GM12878 (cell line): Measurements from ENCODE around the gene HSF4. TPM values are rescaled to one million over a fixed set of nuclear protein-coding genes. Genes with fewer than 3 reads are reported as not detected.

Experiments
- ATAC-seq: fragments of 200-7000 bp; cut with Tn5 transposase; 3 replicates; pipeline ENCODE4 v1.9.1; 2020; ENCODE audit warnings: mild to moderate bottlenecking, moderate library complexity
- Bru-seq: library from RNA; stranded (reverse); fragments of 400-500 nt; gene quantifications from one replicate; lab custom pipeline; 2021; lab: Mats Ljungman, UMichigan
- BruChase-seq, 2 experiments: library from RNA; stranded (reverse); fragments of 400-500 nt; gene quantifications; one replicate each; lab custom pipeline; 2021; lab: Mats Ljungman, UMichigan
- BruUV-seq: library from RNA; stranded (reverse); fragments of 400-500 nt; replicated peaks from 2 replicates; lab custom pipeline; 2021; lab: Mats Ljungman, UMichigan
- CTCF ChIA-PET: fragments of 300-600 bp; sonication (Branson Sonifier 250); formaldehyde crosslinking; extraction: SDS; loops from one replicate; lab custom pipeline; 2021; ENCODE audit warnings: inconsistent platforms; lab: Yijun Ruan, JAX
- POLR2A ChIA-PET: fragments of 350-600 bp; formaldehyde crosslinking; extraction: SDS; loops from one replicate; lab custom pipeline; 2021; ENCODE audit warnings: inconsistent platforms; lab: Charles Lee
- RAD21 ChIA-PET: fragments of 300-600 bp; sonication (Branson Sonifier 250); formaldehyde crosslinking; loops from one replicate; lab custom pipeline; 2023; ENCODE audit warnings: antibody characterized with exemption; ENCODE audit not compliant: unreplicated experiment; lab: Charles Lee
- SMC1A ChIA-PET: fragments of 300-600 bp; sonication (Branson Sonifier 250); formaldehyde crosslinking; loops from one replicate; lab custom pipeline; 2023; ENCODE audit not compliant: unreplicated experiment, uncharacterized antibody; lab: Charles Lee
- DNase-seq: peaks from one replicate; pipeline ENCODE4 v3.0.0-alpha.2; 2011; ENCODE audit warnings: low read depth, low spot score
- FAIRE-seq: peaks from 3 replicates; lab custom pipeline; 2011; peaks lifted over from hg19 to GRCh38; lab: Jason Lieb, UNC
- H2AFZ ChIP-seq: 2 replicates; pipeline ENCODE4 v1.6.0; 2011; ENCODE audit warnings: low read depth, low read length, control low read depth; ENCODE audit not compliant: control insufficient read depth
- H3K27ac ChIP-seq: 2 replicates; pipeline ENCODE4 v1.5.1; 2011; ENCODE audit warnings: control low read depth; ENCODE audit not compliant: control insufficient read depth, insufficient read depth
- H3K27me3 ChIP-seq, 2 experiments: replicated peaks in 1 of 2; 2 replicates each; pipeline versions ENCODE4 v1.6.0 to v1.6.1; 2011; ENCODE audit warnings: low read length in 1 of 2; ENCODE audit not compliant: control insufficient read depth in 2 of 2, insufficient read depth in 2 of 2
- H3K36me3 ChIP-seq, 2 experiments: 2 replicates each; pipeline ENCODE4 v1.5.1; 2011; ENCODE audit warnings: low read length in 1 of 2; ENCODE audit not compliant: control insufficient read depth in 2 of 2, insufficient read depth in 2 of 2
- H3K4me1 ChIP-seq: 2 replicates; pipeline ENCODE4 v1.6.1; 2011; ENCODE audit warnings: mild to moderate bottlenecking, low read length, moderate library complexity, mixed read lengths; ENCODE audit not compliant: control insufficient read depth, insufficient read depth
- H3K4me2 ChIP-seq: 2 replicates; pipeline ENCODE4 v1.6.0; 2011; ENCODE audit warnings: control low read depth; ENCODE audit not compliant: control insufficient read depth, insufficient read depth
- H3K4me3 ChIP-seq: fragments of 200-600 bp; sonication (generic); 2 replicates; pipeline ENCODE4 v1.5.1; 2016
- H3K79me2 ChIP-seq: 2 replicates; pipeline ENCODE4 v1.6.0; 2011; ENCODE audit warnings: low read length; ENCODE audit not compliant: control insufficient read depth, insufficient read depth
- H3K9ac ChIP-seq: 2 replicates; pipeline ENCODE4 v1.8.0; 2011; ENCODE audit warnings: low read length, control low read depth, mixed read lengths; ENCODE audit not compliant: control insufficient read depth, insufficient read depth
- H3K9me3 ChIP-seq: replicated peaks from 3 replicates; pipeline ENCODE4 v1.5.1; 2011; ENCODE audit warnings: mild to moderate bottlenecking, low read length; ENCODE audit not compliant: control insufficient read depth, insufficient read depth
- H4K20me1 ChIP-seq: 2 replicates; pipeline ENCODE4 v1.6.0; 2011; ENCODE audit not compliant: control insufficient read depth, insufficient read depth
- KLF5 ChIP-seq: fragments of 450-650 bp; IDR thresholded peaks from 2 replicates; pipeline ENCODE4 v1.6.1; 2014; ENCODE audit warnings: mild to moderate bottlenecking; ENCODE audit not compliant: partially characterized antibody
- LARP7 ChIP-seq: fragments of 450-650 bp; IDR thresholded peaks from 2 replicates; pipeline ENCODE4 v1.6.1; 2017; ENCODE audit warnings: mild to moderate bottlenecking
- MEF2A ChIP-seq: IDR thresholded peaks from 2 replicates; pipeline ENCODE4 v1.6.1; 2011; ENCODE audit warnings: low read depth, mild to moderate bottlenecking, low read length, moderate library complexity; ENCODE audit not compliant: insufficient read depth
- NR2F1 ChIP-seq: fragments of 450-650 bp; conservative IDR thresholded peaks from 2 replicates; pipeline ENCODE4 v1.6.1; 2017; ENCODE audit warnings: mild to moderate bottlenecking
- POLR2AphosphoS5 ChIP-seq: IDR thresholded peaks from 2 replicates; pipeline ENCODE4 v1.6.1; 2011; ENCODE audit warnings: mild to moderate bottlenecking, low read length, inconsistent platforms
- SMARCA5 ChIP-seq: fragments of 450-650 bp; IDR thresholded peaks from 2 replicates; pipeline ENCODE4 v1.6.1; 2017; ENCODE audit warnings: mild to moderate bottlenecking
- TAF1 ChIP-seq: IDR thresholded peaks from 2 replicates; pipeline ENCODE4 v1.6.1; 2011; ENCODE audit warnings: mild to moderate bottlenecking, low read depth, low read length, borderline replicate concordance
- ZBED1 ChIP-seq: IDR thresholded peaks from 2 replicates; pipeline ENCODE4 v1.6.1; 2016; ENCODE audit warnings: borderline replicate concordance
- ZNF24 ChIP-seq: fragments of 450-650 bp; IDR thresholded peaks from 2 replicates; pipeline ENCODE4 v1.6.1; 2017; ENCODE audit warnings: antibody characterized with exemption, mild to moderate bottlenecking
- WGBS: methylation state at CpG from one replicate; pipeline ENCODE4 v1.1.6; 2016; ENCODE audit warnings: low lambda C conversion rate; ENCODE audit not compliant: insufficient replicate concordance, insufficient coverage; ENCODE audit errors: missing lambda C conversion rate; 5-methylcytosine and 5-hydroxymethylcytosine counted together
- in situ Hi-C: fragments of 300-500 bp; cut with MboI; formaldehyde crosslinking; loops from 9 replicates; pipeline ENCODE4 v1.14.3; 2018; ENCODE audit warnings: mixed read lengths
- intact Hi-C: fragments of 100-400 bp; cut with micrococcal nuclease; formaldehyde crosslinking; loops from one replicate; pipeline ENCODE4 v1.14.2; 2022; ENCODE audit not compliant: unreplicated experiment
- long read RNA-seq, 2 experiments: library from polyadenylated mRNA; unstranded; transcript quantifications; one replicate each; pipeline ENCODE4 v2.0.0, GENCODE V29; 2019 to 2020
- polyA minus RNA-seq, 3 experiments: library from RNA; depleted of rRNA, polyadenylated mRNA; stranded (reverse); fragments of >200 nt; gene quantifications; 2 replicates each; pipeline ENCODE4 v1.2.3, GENCODE V29; 2011
- polyA plus RNA-seq, 11 experiments: library from polyadenylated mRNA; depleted of rRNA in 4 of 11; unstranded in 6 of 11; stranded (reverse) in 5 of 11; fragments of >200 nt; fragmentation: Nextera tagmentation in 4 of 11; fragmentation: Illumina TruSeq in 1 of 11; extraction: Ambion mirVana in 4 of 11; extraction: Trizol in 1 of 11; gene quantifications; 1 replicate in 1 of 11; 2 replicates in 10 of 11; pipeline versions ENCODE4 v1.2.1 to v1.2.3, GENCODE V29; 2011 to 2016; ENCODE audit warnings: inconsistent platforms in 2 of 11, missing spikeins in 2 of 11, low read depth in 1 of 11
- total RNA-seq, 4 experiments: library from RNA; depleted of rRNA in 3 of 4; stranded (reverse); fragments of >200 nt in 3 of 4; fragmentation: Illumina TruSeq in 1 of 4; extraction: Trizol in 1 of 4; gene quantifications; 2 replicates each; pipeline versions ENCODE4 v1.2.1 to v1.2.3, GENCODE V29; 2013 to 2021
- TF ChIP-seq, protein P1 (sequence below): fragments of 450-650 bp; formaldehyde crosslinking; IDR thresholded peaks from 2 replicates; pipeline ENCODE4 v1.4.0; 2022; ENCODE audit warnings: mild to moderate bottlenecking, moderate library complexity
- TF ChIP-seq, protein P2 (sequence below): fragments of 150-350 bp; IDR thresholded peaks from 2 replicates; pipeline ENCODE4 v1.6.1; 2016; ENCODE audit warnings: low read depth, low read length
- TF ChIP-seq, protein P3 (sequence below): IDR thresholded peaks from 2 replicates; pipeline ENCODE4 v1.6.1; 2012; ENCODE audit warnings: low read depth, low read length, improper control_type of control experiment

The HSF4 gene, protein sequence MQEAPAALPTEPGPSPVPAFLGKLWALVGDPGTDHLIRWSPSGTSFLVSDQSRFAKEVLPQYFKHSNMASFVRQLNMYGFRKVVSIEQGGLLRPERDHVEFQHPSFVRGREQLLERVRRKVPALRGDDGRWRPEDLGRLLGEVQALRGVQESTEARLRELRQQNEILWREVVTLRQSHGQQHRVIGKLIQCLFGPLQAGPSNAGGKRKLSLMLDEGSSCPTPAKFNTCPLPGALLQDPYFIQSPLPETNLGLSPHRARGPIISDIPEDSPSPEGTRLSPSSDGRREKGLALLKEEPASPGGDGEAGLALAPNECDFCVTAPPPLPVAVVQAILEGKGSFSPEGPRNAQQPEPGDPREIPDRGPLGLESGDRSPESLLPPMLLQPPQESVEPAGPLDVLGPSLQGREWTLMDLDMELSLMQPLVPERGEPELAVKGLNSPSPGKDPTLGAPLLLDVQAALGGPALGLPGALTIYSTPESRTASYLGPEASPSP
- total RNA-seq (2013; cell fraction: nucleolus; rRNA removed): 141 and 182 TPM in 2 replicates
- 2.6 and 2.9 TPM in 2 replicates for total RNA-seq (2014; rRNA removed)
- total RNA-seq (2014; rRNA removed; fragmentation: Illumina TruSeq; extraction: Trizol): 1.2 and 1.4 TPM in 2 replicates
- total RNA-seq (2021): 5.0 and 5.5 TPM in 2 replicates
- 33.8 TPM for polyA plus RNA-seq (2011; ENCODE audit: low read depth)
- polyA plus RNA-seq (2011; rRNA removed): 6.9 and 9.9 TPM in 2 replicates
- 10.1 and 12.3 TPM in 2 replicates for polyA plus RNA-seq (2011; cell fraction: cytosol; rRNA removed)
- 221 and 281 TPM in 2 replicates for polyA plus RNA-seq (2011; cell fraction: nucleus; rRNA removed)
- 26.3 and 26.8 TPM in 2 replicates for polyA plus RNA-seq (2012)
- polyA plus RNA-seq (2014; fragmentation: Illumina TruSeq; extraction: Trizol): 1.5 and 3.0 TPM in 2 replicates
- under 1 TPM in 1 of 2 experiments, not detected in 1; 0.31 TPM for polyA plus RNA-seq (2014; fragmentation: Nextera tagmentation; extraction: Ambion mirVana)
- polyA plus RNA-seq (2014; rRNA removed): 7.7 TPM in 2 replicates
- polyA plus RNA-seq (2016; fragmentation: Nextera tagmentation; extraction: Ambion mirVana): 1 to 10 TPM in 1 of 2 experiments, under 1 TPM in 1; 0.73 to 1.3 TPM
- 3.4 and 4.7 TPM in 2 replicates for polyA minus RNA-seq (2011; rRNA and poly(A)+ RNA removed)
- 2.2 TPM in 1 of 2 replicates, not detected in the other for polyA minus RNA-seq (2011; cell fraction: cytosol; rRNA and poly(A)+ RNA removed)
- 16.9 and 19.1 TPM in 2 replicates for polyA minus RNA-seq (2011; cell fraction: nucleus; rRNA and poly(A)+ RNA removed)
- Bru-seq, nascent RNA: percentile 64 among the genes with signal in this experiment
- BruChase-seq, experiment 1, labeled RNA remaining after a 6-hour chase: percentile 74 among the genes with signal in this experiment
- percentile 65 among the genes with signal in this experiment for BruChase-seq, experiment 2, labeled RNA remaining after a 2-hour chase
- long read RNA-seq, experiment 1: 0 reads
- long read RNA-seq, experiment 2, partial matches to known transcripts: 0 of 1 reads
- long read RNA-seq, experiment 2, other reads (novel, unspliced or antisense): 0 of 1 reads

DNA sequence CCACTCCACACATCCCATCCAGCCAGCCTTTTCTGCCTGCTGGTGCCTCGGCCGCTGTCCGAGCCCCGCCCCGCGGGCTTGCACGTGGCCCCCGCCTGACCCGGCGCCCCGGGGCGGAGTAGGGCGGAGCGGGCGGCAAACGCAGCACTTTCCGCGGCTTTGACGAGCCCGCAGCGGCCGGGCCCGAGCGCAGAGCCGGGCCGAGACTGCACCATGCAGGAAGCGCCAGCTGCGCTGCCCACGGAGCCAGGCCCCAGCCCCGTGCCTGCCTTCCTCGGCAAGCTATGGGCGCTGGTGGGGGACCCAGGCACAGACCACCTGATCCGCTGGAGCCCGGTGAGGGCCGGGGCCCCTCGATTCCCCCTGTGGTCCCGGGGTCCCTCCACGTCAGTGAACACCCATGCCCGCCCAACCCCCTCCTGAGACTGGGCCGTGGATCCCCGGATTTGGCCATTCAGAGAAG lies at the start of gene HSF4:
HSF4 (plus strand) TSS at position 147 of the 463 bp plus-strand sequence; CDS start at position 214, 67 bp downstream.
- ChIA-PET CTCF (no interaction called here), POLR2A (interaction anchor here (8.2 kb wide), 1 partner anchor 8 kb away, joined by 137 read pairs; the partner anchor contains the start of gene NOL3), RAD21 (no interaction called here), SMC1A (no interaction called here)
- no peak for FAIRE-seq
- in situ Hi-C loops (no loop called here), intact Hi-C loops (no loop called here)
- peak; percentile 2 for ATAC-seq
- Histone ChIP-seq H3K9ac (no peak within 1 kb of the TSS; the same call in 1 of the 2 replicates), H3K4me1 (peaks cover 42% of the 10 kb centered on the region), H3K4me3 (peak within 1 kb of the TSS; percentile 53; the same call in 1 of the 2 replicates), H3K9me3 (no peaks in the 10 kb centered on the region; the same call in 2 of the 3 replicates), H3K36me3 (no peaks in the 10 kb centered on the region), H3K4me2 (peak within 1 kb of the TSS; percentile 83), H4K20me1 (no peaks in the 10 kb centered on the region; the same call in 1 of the 2 replicates), H2AFZ (peak within 1 kb of the TSS; percentile 70), H3K27me3 (peaks cover 2 to 18% of the 10 kb centered on the region in 2 experiments), H3K79me2 (no peaks in the 10 kb centered on the region; the same call in 1 of the 2 replicates), H3K27ac (no peak within 1 kb of the TSS)
- no TSS peak for BruUV-seq
- WGBS: 1% methylated on average over 12 of the region's 41 CpGs
- no peak for DNase-seq
- TF ChIP-seq, protein P1, sequence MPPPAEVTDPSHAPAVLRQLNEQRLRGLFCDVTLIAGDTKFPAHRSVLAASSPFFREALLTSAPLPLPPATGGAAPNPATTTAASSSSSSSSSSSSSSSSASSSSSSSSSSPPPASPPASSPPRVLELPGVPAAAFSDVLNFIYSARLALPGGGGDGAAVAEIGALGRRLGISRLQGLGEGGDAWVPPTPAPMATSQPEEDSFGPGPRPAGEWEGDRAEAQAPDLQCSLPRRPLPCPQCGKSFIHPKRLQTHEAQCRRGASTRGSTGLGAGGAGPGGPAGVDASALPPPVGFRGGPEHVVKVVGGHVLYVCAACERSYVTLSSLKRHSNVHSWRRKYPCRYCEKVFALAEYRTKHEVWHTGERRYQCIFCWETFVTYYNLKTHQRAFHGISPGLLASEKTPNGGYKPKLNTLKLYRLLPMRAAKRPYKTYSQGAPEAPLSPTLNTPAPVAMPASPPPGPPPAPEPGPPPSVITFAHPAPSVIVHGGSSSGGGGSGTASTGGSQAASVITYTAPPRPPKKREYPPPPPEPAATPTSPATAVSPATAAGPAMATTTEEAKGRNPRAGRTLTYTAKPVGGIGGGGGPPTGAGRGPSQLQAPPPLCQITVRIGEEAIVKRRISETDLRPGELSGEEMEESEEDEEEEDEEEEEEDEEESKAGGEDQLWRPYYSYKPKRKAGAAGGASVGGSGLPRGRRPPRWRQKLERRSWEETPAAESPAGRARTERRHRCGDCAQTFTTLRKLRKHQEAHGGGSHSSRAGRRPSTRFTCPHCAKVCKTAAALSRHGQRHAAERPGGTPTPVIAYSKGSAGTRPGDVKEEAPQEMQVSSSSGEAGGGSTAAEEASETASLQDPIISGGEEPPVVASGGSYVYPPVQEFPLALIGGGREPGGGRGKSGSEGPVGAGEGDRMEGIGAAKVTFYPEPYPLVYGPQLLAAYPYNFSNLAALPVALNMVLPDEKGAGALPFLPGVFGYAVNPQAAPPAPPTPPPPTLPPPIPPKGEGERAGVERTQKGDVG (CRISPR knock-in tag): no peak
- TF ChIP-seq, protein P2, sequence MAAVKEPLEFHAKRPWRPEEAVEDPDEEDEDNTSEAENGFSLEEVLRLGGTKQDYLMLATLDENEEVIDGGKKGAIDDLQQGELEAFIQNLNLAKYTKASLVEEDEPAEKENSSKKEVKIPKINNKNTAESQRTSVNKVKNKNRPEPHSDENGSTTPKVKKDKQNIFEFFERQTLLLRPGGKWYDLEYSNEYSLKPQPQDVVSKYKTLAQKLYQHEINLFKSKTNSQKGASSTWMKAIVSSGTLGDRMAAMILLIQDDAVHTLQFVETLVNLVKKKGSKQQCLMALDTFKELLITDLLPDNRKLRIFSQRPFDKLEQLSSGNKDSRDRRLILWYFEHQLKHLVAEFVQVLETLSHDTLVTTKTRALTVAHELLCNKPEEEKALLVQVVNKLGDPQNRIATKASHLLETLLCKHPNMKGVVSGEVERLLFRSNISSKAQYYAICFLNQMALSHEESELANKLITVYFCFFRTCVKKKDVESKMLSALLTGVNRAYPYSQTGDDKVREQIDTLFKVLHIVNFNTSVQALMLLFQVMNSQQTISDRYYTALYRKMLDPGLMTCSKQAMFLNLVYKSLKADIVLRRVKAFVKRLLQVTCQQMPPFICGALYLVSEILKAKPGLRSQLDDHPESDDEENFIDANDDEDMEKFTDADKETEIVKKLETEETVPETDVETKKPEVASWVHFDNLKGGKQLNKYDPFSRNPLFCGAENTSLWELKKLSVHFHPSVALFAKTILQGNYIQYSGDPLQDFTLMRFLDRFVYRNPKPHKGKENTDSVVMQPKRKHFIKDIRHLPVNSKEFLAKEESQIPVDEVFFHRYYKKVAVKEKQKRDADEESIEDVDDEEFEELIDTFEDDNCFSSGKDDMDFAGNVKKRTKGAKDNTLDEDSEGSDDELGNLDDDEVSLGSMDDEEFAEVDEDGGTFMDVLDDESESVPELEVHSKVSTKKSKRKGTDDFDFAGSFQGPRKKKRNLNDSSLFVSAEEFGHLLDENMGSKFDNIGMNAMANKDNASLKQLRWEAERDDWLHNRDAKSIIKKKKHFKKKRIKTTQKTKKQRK: no peak
- 0 out of 2 replicates have a peak, but pooled peaks have one; percentile 22 for TF ChIP-seq LARP7
- peak; percentile 72 for TF ChIP-seq NR2F1
- TF ChIP-seq TAF1: no peak
- TF ChIP-seq, protein P3, sequence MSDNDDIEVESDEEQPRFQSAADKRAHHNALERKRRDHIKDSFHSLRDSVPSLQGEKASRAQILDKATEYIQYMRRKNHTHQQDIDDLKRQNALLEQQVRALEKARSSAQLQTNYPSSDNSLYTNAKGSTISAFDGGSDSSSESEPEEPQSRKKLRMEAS: peak; percentile 50; the same call in 1 of the 2 replicates
- TF ChIP-seq ZNF24: no peak
- peak; percentile 39; the same call in 1 of the 2 replicates for TF ChIP-seq SMARCA5
- TF ChIP-seq MEF2A: no peak
- no peak for TF ChIP-seq KLF5
- TF ChIP-seq POLR2AphosphoS5: no peak
- no peak for TF ChIP-seq ZBED1
